ENCODE results near the gene ABCC1. TPM values are rescaled to one million over a fixed set of nuclear protein-coding genes. Genes with fewer than 3 reads are reported as not detected.

Gene ABCC1
- total and polyA plus RNA-seq, 2 of the 8 experiments (the other 6 are each of a cell fraction or from before 2014, with no cell fraction given) = 42.6 to 66.8 TPM

- TF ChIP-seq, protein P1, sequence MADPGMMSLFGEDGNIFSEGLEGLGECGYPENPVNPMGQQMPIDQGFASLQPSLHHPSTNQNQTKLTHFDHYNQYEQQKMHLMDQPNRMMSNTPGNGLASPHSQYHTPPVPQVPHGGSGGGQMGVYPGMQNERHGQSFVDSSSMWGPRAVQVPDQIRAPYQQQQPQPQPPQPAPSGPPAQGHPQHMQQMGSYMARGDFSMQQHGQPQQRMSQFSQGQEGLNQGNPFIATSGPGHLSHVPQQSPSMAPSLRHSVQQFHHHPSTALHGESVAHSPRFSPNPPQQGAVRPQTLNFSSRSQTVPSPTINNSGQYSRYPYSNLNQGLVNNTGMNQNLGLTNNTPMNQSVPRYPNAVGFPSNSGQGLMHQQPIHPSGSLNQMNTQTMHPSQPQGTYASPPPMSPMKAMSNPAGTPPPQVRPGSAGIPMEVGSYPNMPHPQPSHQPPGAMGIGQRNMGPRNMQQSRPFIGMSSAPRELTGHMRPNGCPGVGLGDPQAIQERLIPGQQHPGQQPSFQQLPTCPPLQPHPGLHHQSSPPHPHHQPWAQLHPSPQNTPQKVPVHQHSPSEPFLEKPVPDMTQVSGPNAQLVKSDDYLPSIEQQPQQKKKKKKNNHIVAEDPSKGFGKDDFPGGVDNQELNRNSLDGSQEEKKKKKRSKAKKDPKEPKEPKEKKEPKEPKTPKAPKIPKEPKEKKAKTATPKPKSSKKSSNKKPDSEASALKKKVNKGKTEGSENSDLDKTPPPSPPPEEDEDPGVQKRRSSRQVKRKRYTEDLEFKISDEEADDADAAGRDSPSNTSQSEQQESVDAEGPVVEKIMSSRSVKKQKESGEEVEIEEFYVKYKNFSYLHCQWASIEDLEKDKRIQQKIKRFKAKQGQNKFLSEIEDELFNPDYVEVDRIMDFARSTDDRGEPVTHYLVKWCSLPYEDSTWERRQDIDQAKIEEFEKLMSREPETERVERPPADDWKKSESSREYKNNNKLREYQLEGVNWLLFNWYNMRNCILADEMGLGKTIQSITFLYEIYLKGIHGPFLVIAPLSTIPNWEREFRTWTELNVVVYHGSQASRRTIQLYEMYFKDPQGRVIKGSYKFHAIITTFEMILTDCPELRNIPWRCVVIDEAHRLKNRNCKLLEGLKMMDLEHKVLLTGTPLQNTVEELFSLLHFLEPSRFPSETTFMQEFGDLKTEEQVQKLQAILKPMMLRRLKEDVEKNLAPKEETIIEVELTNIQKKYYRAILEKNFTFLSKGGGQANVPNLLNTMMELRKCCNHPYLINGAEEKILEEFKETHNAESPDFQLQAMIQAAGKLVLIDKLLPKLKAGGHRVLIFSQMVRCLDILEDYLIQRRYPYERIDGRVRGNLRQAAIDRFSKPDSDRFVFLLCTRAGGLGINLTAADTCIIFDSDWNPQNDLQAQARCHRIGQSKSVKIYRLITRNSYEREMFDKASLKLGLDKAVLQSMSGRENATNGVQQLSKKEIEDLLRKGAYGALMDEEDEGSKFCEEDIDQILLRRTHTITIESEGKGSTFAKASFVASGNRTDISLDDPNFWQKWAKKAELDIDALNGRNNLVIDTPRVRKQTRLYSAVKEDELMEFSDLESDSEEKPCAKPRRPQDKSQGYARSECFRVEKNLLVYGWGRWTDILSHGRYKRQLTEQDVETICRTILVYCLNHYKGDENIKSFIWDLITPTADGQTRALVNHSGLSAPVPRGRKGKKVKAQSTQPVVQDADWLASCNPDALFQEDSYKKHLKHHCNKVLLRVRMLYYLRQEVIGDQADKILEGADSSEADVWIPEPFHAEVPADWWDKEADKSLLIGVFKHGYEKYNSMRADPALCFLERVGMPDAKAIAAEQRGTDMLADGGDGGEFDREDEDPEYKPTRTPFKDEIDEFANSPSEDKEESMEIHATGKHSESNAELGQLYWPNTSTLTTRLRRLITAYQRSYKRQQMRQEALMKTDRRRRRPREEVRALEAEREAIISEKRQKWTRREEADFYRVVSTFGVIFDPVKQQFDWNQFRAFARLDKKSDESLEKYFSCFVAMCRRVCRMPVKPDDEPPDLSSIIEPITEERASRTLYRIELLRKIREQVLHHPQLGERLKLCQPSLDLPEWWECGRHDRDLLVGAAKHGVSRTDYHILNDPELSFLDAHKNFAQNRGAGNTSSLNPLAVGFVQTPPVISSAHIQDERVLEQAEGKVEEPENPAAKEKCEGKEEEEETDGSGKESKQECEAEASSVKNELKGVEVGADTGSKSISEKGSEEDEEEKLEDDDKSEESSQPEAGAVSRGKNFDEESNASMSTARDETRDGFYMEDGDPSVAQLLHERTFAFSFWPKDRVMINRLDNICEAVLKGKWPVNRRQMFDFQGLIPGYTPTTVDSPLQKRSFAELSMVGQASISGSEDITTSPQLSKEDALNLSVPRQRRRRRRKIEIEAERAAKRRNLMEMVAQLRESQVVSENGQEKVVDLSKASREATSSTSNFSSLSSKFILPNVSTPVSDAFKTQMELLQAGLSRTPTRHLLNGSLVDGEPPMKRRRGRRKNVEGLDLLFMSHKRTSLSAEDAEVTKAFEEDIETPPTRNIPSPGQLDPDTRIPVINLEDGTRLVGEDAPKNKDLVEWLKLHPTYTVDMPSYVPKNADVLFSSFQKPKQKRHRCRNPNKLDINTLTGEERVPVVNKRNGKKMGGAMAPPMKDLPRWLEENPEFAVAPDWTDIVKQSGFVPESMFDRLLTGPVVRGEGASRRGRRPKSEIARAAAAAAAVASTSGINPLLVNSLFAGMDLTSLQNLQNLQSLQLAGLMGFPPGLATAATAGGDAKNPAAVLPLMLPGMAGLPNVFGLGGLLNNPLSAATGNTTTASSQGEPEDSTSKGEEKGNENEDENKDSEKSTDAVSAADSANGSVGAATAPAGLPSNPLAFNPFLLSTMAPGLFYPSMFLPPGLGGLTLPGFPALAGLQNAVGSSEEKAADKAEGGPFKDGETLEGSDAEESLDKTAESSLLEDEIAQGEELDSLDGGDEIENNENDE (IDR thresholded peaks at IDR 0.05; ENCODE audit: insufficient replicate concordance, low read length) = no peak
- no peak for TF ChIP-seq ZNF274 (IDR thresholded peaks at IDR 0.05; ENCODE audit: borderline replicate concordance, extremely low read depth, low read length)
- no peak for TF ChIP-seq PHF8 (conservative IDR thresholded peaks at IDR 0.05; ENCODE audit: low read depth, low read length)
- TF ChIP-seq CHD1 (IDR thresholded peaks at IDR 0.05; ENCODE audit: low read depth, low read length) = no peak
- TF ChIP-seq KDM4A (IDR thresholded peaks at IDR 0.05; ENCODE audit: low read depth, low read length, severe bottlenecking) = no peak
- TF ChIP-seq BACH1 (IDR thresholded peaks at IDR 0.05; ENCODE audit: low read length) = no peak
- TF ChIP-seq POU5F1 (IDR thresholded peaks at IDR 0.05; ENCODE audit: low read depth, low read length) = no peak
- no peak for TF ChIP-seq RNF2 (IDR thresholded peaks at IDR 0.05; ENCODE audit: borderline replicate concordance, low read depth, low read length, missing control alignments, poor library complexity, severe bottlenecking)
- no peak for TF ChIP-seq RAD21 (IDR thresholded peaks at IDR 0.05 in 1 of 2, conservative IDR thresholded peaks at IDR 0.05 in 1 of 2; ENCODE audit: low read depth in 2 of 2, low read length in 2 of 2)
- no peak for TF ChIP-seq SAP30 (IDR thresholded peaks at IDR 0.05; ENCODE audit: insufficient read depth, insufficient replicate concordance, low read length)
- TF ChIP-seq SIRT6 (IDR thresholded peaks at IDR 0.05; ENCODE audit: low read length) = no peak
Observed at GRCh38 chr16:15919331-15919730, 30.1 kb upstream of the ABCC1 start (continued).
